ENCODE results near the gene HS3ST5.

Gene HS3ST5, protein sequence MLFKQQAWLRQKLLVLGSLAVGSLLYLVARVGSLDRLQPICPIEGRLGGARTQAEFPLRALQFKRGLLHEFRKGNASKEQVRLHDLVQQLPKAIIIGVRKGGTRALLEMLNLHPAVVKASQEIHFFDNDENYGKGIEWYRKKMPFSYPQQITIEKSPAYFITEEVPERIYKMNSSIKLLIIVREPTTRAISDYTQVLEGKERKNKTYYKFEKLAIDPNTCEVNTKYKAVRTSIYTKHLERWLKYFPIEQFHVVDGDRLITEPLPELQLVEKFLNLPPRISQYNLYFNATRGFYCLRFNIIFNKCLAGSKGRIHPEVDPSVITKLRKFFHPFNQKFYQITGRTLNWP

DNA sequence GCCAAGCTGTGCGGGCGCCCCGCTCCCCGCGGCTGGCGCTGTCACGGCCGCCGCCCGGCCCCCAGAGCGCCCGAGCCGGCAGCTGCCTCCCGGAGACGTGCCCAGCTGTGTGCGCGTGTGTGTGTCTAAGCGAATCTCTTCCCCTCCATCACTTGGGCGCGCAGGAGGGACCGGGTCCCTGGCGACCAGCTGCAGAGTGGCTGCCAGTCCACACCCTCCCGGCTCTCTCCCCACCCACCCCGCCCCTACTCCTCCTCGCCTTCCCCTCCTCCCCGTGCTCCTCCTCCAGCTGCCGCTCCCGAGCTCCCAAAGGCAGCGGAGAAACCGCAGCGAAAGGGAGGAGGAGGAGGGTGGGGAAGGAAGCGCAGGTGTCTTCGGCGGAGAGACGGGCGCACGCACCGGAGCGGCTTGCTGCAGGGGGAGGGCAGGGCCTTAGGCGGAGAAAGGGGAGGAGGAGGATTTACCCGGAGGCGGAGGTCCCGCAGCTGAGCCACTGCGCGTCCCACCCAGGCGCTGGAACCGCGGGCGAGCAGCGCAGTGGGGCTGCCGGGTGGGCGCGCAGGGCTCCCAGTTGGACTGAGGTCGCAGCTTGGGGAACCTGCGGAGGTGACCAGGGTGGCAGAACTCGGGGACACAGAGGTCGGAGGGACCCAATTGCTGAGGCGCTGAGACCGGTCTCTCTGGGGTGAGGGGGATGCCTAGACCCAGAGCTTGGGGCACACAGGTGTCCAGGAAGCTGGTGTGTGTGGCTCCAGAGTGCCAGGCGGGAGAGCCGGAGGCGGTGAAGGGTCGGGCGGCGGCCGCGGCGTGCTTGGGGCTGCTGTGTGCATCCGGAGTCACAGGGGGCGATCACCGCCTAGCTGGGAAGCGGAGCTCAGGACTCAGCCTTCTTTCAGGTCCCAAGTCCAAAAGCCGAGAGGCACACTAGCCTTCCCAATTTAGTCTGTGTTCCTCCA is at the start of gene HS3ST5:
Gene HS3ST5 (minus strand): TSS at position 198 of the 956 bp plus-strand sequence. CDS start 280,178 bp downstream, outside the sequence.
- DNase-seq (ENCODE audit: low read depth in 2 of 2) = peak in 1 of 2 donors; percentile 7

DNA sequence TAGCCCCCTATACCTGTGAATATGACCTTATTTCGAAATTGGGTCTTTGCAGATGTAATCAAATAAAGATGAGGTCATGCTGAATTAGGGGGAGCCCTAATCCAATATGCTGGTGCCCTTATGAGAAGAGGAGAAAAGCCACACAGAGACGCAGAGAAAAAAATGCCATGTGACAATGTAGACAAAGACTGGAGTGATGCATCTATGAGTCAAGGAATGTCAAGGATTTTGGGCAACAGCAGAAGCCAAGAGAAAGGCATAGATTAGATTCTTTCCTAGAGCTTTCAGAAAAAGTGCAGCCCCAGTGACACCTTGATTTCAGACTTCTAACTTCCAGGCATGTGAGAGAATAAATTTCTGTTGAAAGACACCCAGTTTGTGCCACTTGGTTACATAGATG is 47.4 kb upstream of the HS3ST5 start:
- no peak for DNase-seq (ENCODE audit: low read depth in 2 of 2)

DNA sequence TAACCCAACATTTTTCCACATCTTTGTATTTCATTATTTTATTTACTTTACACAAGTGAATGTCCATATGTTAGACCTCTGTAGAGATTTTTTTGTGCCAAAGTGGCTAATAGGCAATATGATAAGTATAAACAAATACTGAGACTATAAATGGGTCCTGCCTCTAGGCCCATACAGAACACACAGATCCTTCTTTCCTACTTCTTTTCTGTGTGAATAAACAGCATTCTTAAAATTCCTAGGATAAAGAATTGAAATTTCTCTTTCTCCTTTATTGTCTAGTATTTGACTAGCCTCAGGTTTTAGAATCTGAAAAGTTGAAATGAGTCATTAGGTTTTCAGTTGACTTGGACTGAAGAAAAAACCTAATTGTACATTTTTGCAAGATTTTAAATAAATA is 46.3 kb upstream of the HS3ST5 start:
- no peak for DNase-seq (ENCODE audit: low read depth in 2 of 2)

DNA sequence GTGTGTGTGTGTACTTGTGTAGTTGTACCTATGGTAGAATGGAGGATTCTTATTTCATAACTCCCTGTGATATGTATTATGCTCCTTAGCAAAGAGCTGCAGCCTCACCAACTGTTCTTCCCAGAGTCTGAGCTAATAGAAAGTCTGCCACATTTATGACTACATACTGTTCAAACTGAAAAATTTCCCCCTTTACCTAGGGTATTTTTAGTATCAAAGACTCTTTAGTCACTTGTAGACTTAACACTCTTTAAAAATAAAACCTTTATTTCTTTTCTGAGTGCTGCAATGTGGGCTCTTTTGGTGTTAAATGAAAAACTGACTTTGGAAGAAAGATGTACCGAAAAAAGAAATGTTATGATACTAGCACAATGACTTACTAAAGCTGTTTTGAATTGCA is 39.6 kb upstream of the HS3ST5 start:
- DNase-seq (ENCODE audit: low read depth in 2 of 2) = no peak

DNA sequence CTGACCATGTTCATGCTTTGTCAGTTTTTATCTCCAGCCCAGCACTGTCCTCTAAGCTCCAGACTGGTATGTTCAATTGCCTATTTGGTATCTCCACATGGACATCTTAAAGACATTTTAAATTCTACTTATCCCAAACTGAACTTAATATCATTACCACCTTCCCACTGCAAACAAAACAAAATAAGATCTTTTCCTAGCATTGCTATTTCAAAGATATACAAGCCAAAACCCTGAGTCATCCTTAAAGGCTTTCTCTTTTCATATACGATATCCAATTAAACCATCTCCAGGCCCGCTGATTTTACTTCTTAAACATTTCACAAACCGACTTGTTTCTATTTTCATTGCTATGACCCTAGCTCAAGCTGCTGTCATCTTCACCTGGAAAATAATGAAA is 35.1 kb upstream of the HS3ST5 start:
- DNase-seq (ENCODE audit: low read depth in 2 of 2) = no peak

DNA sequence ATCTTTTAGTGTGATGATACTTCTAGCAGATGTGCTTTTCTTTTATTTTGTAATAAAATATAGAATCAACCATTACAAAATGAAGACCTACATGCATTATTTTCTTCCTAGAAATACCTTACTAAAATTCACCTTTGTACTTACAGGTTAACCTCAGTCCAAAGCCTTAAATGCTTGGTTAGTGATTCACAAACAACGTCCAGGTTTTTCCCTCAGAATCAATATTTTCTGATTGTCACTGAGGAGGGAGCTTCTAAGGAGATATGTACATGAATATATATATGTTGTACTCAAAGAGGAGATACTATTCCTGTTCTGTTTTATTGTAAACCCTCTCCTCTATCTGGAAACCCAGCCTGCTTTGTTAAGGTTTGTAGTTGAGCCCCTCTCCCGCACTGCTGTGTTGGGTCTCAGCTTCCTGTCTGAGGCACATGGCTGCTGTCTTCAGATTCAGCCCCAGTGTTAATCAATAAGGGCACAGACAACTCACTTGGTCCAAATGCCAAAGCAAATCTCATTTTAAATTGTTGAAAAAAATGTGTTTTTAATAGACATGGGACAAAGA is 33.9 kb upstream of the HS3ST5 start:
- no peak for DNase-seq (ENCODE audit: low read depth in 2 of 2)

DNA sequence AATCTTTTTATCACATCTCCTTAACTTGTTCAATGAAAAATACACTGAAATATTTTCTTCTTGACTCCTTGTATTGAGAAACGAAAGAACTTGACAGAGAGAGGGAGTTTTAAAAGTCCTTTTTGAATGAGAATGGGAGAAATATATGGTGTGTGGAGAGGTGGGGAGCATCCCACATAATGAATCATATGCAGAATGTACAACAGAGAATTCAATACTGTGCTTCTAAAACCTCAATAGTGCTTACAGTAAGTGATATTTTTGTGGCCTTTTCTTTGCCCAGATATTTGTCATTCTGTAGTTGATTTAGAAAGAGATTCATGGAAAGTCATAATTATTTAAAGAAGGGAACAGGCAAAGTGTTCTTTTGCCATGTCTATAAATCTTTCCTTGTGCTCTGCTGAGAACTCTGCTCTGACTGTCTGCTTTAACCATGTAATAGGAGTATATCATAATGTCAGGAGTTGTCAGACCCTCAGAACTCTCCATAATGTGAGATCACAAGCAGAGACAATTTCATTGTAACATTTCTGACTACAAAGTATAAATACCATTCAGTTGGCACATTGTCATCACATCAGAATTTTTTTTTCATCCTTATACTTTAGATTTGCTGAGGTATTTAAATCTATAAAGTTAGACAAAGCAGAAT is 32.8 kb upstream of the HS3ST5 start:
- no peak for DNase-seq (ENCODE audit: low read depth in 2 of 2)

DNA sequence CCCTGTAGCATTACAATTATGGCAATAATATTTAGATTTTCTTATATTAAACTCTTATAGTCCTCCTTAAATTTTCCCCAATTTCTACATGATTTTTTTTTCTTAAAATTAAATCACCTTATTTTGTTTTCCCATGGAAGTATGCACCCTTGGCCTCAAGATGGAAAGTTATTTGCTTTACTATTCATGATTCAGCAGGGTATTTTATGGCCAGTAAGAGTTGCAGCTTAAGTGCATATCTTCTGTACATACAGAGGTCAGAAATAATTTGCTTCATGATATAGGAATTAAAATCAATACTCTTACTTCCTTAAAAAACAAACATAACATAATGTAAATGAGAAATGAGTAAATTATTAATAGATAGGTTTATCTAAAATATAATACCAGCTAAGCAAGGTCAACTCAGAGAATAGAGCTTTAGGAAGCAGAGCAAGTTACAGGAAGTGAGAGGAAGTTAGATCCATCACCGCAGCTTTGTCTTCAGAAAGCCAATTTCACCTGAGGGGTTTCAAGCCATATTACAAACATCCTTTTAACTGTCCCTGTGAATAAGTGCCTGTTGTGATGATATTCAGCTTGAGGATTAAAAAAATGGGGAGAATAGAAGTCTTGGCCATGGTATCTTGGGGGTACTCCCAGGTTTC is 24.6 kb upstream of the HS3ST5 start:
- no peak for DNase-seq (ENCODE audit: low read depth in 2 of 2)

DNA sequence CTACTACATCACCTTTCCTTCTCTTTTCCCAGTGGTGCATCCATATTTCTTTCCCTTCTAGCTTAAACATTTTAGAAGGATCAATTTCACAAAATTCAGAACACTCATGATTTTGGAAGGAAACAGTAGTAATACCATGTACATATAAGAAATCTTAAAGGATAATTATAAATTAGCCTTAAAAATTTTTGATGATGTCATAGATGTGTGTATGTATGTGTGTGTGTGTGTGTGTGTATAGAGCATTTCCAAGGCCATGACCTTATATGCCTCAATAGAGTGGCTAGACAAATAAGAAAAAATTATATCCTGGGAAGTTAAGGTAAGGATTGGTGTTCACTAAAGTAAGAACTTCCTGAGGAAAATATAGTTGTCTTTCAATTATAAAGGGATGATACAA is 24.1 kb upstream of the HS3ST5 start:
- no peak for DNase-seq (ENCODE audit: low read depth in 2 of 2)

DNA sequence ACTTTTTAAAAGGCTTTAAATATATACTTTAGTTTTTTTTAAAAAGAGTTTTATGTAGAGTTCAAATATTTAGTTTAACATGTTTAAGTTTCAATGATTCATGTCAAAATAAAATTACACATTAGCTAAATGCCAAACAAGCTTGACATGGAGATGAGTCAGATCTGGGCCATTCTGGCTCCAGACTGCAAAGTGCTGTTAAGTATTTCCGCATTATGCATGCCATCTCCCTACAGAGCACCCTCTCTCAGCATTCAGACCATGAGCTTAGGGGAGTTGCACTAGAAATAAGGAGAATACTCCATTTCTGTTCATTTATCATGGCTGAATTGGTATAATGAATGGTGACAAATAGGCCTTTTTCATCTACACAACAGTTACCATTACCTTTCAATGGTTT is 21.5 kb upstream of the HS3ST5 start:
- no peak for DNase-seq (ENCODE audit: low read depth in 2 of 2)

DNA sequence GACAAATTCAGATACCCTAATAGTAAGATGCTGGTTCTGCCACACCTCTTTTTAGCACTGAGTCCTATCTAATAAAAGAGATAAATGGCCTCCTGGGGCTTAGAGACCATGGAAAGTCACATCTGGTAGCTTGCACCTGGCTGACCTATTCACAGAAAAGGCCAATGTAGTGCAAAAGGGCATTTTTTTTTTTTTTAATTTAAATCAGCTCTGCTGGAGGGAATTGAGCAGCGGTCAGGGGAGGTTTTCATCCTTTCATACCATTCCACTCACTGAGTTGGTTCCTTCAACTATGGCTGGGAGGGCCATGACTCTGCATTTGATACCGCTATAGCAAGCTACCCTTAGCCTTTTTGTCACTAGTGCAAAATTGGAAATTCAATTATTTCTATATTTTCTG is 20.1 kb upstream of the HS3ST5 start:
- DNase-seq (ENCODE audit: low read depth in 2 of 2) = no peak

DNA sequence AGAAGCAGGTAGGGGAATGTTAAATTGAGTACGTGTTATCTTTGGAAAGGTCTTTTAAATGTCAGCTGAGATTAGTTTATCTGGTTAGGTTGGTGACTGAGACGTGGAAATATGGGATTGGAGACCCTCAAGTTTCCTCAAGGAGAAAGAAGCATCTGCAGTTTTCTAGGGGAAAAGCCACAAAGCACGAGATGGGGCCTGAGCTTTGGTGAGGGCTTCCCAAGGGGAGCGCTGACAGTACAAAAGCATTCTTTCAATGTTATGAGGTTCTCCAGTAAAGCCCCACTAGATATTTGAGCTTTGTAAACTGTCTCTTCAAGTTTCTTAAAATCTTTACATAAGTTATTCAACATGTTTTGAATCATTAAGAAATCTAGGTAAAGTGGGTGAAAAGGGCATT is 19.6 kb upstream of the HS3ST5 start:
- no peak for DNase-seq (ENCODE audit: low read depth in 2 of 2)

DNA sequence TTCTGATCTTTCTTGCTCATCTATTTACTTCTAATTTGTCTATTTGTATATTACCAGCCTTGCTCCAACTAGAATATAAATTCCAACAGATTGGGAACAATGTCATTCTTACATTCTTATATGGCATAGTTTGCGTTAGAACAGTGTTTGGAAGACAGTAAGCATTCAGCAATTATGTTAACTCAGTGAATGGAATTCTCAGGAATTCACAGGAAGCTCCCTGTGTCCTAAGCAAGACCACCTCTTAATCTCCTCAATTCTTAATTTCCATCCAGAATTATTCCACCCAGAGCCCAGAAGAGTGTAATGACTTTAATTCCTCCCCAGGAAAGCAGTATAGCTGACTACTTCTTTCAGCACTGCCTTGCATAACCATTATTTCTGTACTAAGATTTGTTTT is 18.2 kb upstream of the HS3ST5 start:
- no peak for DNase-seq (ENCODE audit: low read depth in 2 of 2)

DNA sequence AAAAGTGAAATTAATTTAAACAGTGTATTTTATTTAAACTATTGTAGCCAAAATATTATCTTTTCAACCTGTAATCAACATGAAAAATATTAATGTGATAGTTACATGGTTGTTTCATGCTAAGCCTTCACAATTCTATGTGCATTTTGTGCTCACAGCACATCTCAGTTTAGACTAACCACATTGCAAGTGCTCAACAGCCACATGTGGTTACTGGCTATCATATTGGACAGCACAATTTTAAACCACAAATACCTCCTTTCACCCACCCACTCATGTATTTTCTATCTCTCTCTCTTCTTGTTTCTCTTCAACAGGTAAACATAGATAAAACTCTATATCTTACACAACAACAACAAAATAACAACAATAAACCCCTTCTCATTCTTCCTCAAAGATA is 12.5 kb upstream of the HS3ST5 start:
- DNase-seq (ENCODE audit: low read depth in 2 of 2) = no peak

DNA sequence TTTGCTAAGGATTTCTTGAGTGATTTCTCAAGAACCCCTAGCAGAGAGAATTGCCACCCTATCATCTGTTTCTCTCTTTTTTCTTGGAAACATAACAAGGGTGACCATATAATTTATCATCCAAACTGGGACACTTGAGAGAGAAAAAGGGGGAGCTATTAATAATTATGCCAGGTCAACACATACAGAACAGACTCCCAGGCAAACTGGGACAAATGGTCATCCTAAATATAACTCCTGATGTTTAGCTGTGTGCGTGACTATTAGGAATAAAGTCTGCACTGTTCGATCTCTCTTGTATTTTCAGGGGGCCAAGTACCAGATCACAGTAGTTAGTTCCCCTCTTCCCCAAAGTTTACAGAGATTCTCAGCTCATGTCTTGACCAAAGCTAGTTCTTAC is 11.7 kb upstream of the HS3ST5 start:
- DNase-seq (ENCODE audit: low read depth in 2 of 2) = no peak

DNA sequence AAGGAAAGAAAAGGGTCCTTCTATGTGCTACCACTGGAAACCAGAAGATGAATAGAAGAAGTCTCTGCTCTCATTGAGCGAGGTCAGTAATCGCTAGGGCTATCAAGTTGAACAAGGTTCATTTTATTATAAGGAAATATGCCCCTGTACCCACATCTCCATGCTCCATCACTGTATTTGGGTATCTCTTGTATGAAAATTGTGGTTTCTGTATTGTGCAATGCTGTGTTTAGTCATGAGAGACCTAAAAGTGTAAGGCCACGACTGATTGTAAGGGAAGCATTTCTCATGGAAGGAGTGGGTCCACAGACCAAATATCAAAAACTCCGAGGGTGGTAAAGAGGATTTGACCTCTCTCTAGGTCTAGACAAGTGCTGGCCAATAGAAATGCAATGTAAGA is 3.6 kb upstream of the HS3ST5 start:
- DNase-seq (ENCODE audit: low read depth in 2 of 2) = no peak

DNA sequence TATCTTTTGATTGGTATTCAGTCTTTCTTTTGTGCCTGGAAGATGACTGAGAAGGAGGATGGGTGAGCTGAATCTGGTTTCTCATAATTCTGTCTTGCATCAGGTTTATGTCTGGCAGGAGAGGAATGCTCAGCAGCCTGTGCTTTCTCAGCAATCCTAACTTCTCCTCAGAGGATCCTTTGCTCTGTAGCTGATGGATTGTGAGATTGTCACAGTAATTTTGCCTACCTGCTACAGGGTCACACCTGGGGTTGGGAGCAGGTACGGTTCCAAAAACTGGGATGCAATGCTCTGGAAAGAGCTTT is 2.1 kb upstream of the HS3ST5 start:
- DNase-seq (ENCODE audit: low read depth in 2 of 2) = no peak

DNA sequence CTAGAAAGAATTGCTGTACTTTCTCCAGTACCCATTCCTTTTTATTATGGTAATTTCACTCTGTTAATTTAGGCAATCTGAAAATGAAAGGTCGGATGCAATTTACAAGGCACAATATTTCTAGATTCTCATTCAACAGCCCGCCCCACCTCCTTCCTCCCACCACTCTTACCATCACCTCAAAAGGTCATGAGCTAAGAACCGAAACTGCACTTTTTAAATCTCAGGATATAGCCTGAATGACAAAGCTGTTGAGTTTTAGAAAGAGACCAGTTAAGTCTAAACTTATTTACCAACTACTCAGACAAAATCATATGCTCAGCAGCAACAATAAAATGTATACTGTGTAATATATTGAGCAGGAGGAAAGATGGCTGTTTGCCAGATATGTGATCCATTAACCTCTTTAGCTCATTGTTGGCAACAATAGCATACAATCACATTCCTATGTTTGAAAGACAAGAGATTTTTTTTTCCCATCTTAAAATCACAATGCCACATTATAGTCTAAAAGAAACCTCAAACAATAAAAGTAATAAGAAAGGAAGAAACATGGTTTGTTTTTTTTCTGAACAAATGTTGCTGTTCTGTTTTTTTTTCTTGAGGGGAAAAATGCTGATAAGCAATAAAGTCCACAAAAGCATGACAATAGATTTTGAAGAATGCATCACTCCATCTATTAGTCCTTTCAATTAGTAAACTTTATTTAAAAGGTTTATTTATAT is 1.6 kb upstream of the HS3ST5 start:
- DNase-seq (ENCODE audit: low read depth in 2 of 2) = no peak

DNA sequence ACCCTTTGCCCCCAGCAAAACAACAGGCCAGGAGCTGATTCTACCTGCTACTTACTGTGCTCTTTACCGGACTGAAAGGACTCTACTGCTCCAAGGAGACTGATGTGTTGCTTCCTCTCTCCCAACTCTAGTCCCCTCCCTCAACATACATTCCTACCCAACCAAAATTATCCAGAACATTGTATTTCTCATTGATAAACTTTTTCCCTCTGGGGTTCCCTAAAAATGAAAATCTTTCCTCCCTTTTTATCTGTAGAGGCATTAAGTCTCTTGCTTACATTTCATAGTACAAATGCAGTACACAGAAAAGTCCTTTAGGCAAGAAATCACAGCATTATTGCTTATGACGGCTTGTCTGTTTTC is 940 bp upstream of the HS3ST5 start:
- no peak for DNase-seq (ENCODE audit: low read depth in 2 of 2)

DNA sequence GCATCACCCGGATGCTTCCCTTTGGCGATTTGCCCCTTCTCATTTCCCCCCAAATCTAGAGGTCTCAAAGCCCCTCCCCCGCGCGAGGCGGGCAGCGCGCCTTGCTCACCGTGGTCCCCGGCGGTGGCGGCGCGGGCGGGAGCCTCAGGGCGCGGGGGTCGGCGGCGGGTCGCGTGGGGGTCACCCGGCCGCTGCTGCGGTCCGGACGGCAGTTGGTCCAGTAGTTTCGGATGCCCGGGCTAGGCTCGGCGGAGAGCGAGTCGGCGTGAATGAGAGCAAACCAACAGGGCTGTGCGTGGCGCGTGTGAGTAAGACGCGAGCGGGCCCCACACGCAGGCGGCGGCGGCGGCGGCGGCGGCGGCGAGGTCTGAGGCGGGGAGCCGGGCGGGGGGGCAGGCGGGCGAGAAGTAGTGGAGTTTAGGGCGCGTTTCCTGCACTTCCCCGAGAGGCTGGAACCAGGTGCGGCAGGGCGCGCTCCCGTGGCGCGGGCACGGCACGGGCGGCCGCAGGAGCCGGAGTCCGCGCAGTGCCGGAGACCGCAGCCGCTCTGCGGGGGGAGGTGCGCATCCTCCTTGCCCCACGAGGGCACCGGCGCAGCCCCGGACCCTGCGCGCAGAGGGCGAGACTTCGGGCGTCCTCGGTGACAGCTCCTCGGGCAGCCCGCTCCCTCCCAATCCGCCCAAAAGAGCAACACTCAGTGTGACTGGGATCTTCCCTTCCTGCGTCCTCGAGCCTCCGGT is 567 bp downstream of the HS3ST5 start:
- DNase-seq (ENCODE audit: low read depth in 2 of 2) = no peak

DNA sequence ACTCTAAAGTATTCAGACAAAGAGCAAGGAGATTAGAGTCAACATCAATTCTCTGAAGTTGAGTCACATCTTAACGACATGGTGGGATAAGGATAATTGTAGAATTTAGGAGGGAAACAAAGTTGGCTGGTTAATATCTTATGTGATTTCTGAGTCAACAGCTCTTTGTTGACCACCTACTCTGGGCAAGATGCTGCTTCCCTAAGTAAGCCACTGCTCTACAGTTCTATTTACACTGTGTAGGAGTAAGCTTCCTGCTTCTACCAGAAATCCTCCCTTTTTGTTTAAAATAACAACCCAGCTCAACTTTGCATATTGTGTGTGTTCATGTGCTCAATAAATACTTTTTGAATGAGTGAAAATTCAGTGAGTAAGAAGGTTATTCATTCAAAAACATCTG is 3.1 kb downstream of the HS3ST5 start:
- no peak for DNase-seq (ENCODE audit: low read depth in 2 of 2)

Measured in stimulated activated CD8-positive, alpha-beta memory T cell treated with anti-CD3 and anti-CD28 coated beads, Interleukin-2, amount 100 ng/mL, for 48 hours (primary cell).